ENCODE measurements around the gene PSMG3. TPM values are rescaled to one million over a fixed set of nuclear protein-coding genes. Genes with fewer than 3 reads are reported as not detected.

The PSMG3 gene
- total RNA-seq, 1 donor from 2014 or later: 11.2 TPM

DNA sequence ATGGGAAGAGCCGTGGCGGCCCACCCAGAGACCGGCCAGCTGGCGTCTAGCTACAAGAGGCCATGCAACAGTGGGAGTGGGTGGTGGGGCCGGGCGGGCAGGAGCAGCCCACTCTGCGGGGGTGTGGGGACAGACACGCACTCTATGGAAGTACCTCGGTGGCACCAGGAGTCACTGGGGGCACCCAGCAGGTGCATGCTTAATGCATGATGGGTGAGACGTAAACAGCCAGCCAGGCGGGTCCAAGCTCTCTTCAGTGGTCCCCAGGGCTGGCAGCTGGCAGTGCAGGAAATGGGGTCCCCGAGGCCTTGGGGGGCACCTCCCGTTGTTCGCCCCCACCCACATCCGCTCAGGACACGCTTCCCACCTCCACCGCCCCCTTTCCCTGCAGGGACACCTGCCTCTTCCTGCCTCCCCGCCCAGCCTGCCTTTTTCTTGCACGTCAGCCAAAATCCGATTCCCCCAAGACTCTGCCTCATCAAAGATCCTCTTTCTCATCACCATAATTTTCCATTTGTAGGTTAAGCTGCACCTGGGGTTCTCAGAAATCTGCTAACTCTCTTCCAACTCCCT is 22.6 kb upstream of the PSMG3 start:
- intact Hi-C loops (cut with micrococcal nuclease): no loop called here
- Histone ChIP-seq H3K4me1 (peaks cover 9% of the 10 kb centered on the region), H3K4me3 (no peak overlapping the region), H3K36me3 (no peaks in the 10 kb centered on the region), H3K9me3 (replicated peaks) (peaks cover 11% of the 10 kb centered on the region), H3K27me3 (ENCODE audit: low read depth) (peaks cover 94% of the 10 kb centered on the region), H3K27ac (replicated peaks) (no peak overlapping the region)
- no peak for TF ChIP-seq CTCF (IDR thresholded peaks at IDR 0.05; ENCODE audit: borderline replicate concordance)
- no peak for DNase-seq

DNA sequence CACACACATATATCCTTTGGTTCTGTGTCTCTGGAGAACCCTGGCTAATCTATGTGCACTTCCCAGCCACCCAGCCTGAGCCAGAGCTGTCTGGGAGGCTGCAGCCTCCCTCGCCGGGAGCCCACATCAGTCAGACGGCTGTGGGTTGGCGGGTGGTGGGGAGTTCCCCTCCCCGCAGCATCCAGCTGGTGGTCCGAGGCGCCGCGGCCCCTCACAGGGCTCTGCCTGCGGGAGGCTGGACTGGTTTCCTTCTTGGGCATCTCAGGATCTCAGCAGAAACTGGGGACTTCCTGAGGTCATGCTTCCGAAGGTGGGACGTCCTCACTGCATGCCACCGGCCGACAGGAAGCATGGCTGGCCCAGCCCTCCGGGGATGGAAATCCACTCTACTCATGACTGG is 22.0 kb upstream of the PSMG3 start:
- H3K27ac ChIP-seq (replicated peaks): no peak overlapping the region
- no peak for DNase-seq
- H3K4me3 ChIP-seq: no peak overlapping the region
- H3K4me1 ChIP-seq: peaks cover 9% of the 10 kb centered on the region
- no peak for TF ChIP-seq CTCF (IDR thresholded peaks at IDR 0.05; ENCODE audit: borderline replicate concordance)
- H3K27me3 ChIP-seq (ENCODE audit: low read depth): peaks cover 94% of the 10 kb centered on the region
- intact Hi-C loops (cut with micrococcal nuclease): no loop called here
- H3K9me3 ChIP-seq (replicated peaks): peaks cover 11% of the 10 kb centered on the region
- H3K36me3 ChIP-seq: no peaks in the 10 kb centered on the region

DNA sequence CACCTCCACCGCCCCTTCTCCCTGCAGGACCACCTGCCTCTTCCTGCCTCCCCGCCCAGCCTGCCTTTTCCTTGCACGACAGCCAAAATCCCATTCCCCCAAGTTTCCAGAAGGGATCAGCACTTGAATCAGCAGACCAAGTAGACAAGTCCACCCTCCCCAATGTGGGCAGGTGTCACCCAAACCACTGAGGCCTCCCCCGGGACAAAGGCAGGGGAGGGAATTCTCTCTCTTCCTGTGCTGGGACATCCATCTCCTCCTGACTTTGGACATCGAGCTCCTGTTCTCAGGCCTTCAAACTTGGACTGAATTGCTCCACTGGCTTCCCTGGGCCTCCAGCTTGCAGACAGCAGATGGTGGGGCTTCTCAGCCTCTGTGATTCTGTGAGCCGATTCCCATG is 21.6 kb upstream of the PSMG3 start:
- no peak for DNase-seq
- H3K27me3 ChIP-seq (ENCODE audit: low read depth): peaks cover 89% of the 10 kb centered on the region
- peaks cover 9% of the 10 kb centered on the region for H3K4me1 ChIP-seq
- H3K36me3 ChIP-seq: no peaks in the 10 kb centered on the region
- peaks cover 11% of the 10 kb centered on the region for H3K9me3 ChIP-seq (replicated peaks)
- H3K4me3 ChIP-seq: no peak overlapping the region
- intact Hi-C loops (cut with micrococcal nuclease): no loop called here
- H3K27ac ChIP-seq (replicated peaks): no peak overlapping the region
- TF ChIP-seq CTCF (IDR thresholded peaks at IDR 0.05; ENCODE audit: borderline replicate concordance): no peak

DNA sequence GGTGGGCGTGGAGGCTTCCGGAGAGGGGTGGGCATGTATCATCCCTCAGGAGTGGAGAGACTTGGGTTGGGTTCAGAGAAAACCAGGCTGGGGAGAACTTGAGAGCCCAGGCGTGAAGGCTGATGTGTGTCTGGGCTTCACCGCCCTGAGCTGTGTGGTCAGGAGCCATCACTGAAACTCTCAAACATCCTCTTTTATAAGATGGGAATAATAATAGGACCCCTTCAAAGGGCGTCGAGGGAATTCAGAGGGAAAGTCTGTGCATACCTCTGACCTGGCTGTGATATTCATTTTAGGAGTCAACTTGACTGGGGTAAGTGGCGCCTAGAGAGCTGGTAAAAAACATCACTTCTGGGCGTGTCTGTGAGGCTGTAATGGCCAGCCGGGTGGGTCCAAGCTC is 21.1 kb upstream of the PSMG3 start:
- Histone ChIP-seq H3K4me1 (peaks cover 9% of the 10 kb centered on the region), H3K27ac (replicated peaks) (no peak overlapping the region), H3K36me3 (no peaks in the 10 kb centered on the region), H3K4me3 (no peak overlapping the region), H3K9me3 (replicated peaks) (peaks cover 11% of the 10 kb centered on the region), H3K27me3 (ENCODE audit: low read depth) (peaks cover 84% of the 10 kb centered on the region)
- no peak for DNase-seq
- intact Hi-C loops (cut with micrococcal nuclease): no loop called here
- TF ChIP-seq CTCF (IDR thresholded peaks at IDR 0.05; ENCODE audit: borderline replicate concordance): no peak

DNA sequence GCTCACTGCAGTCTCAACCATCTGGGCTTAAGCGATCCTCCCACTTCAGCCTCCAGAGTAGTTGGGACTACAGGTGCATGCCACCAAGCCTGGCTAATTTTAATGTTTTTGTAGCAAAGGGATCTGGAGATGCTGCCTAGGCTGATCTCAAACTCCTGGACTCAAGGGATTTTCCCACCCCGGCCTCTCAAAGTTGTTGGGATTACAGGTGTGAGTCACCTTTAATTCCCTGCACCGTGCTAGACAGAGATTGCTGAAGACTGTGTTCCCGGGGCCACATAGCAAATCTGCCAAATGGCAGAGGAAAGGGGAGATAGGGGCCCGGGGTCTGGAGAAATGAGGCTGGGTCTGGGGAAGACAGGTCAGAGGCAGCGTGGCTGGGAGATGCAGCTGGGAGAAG is 20.6 kb upstream of the PSMG3 start:
- no peak for TF ChIP-seq CTCF (IDR thresholded peaks at IDR 0.05; ENCODE audit: borderline replicate concordance)
- H3K4me1 ChIP-seq: peaks cover 9% of the 10 kb centered on the region
- no peak overlapping the region for H3K4me3 ChIP-seq
- intact Hi-C loops (cut with micrococcal nuclease): no loop called here
- no peak for DNase-seq
- H3K27ac ChIP-seq (replicated peaks): no peak overlapping the region
- peaks cover 11% of the 10 kb centered on the region for H3K9me3 ChIP-seq (replicated peaks)
- peaks cover 80% of the 10 kb centered on the region for H3K27me3 ChIP-seq (ENCODE audit: low read depth)
- no peaks in the 10 kb centered on the region for H3K36me3 ChIP-seq

All from left ventricle myocardium inferior (tissue), 1 donor.